ENCODE results near the gene SLC35B2. TPM values are rescaled to one million over a fixed set of nuclear protein-coding genes. Genes with fewer than 3 reads are reported as not detected.

SLC35B2 gene
- total RNA-seq, 1 experiment from 2014 or later = 143 TPM

DNA sequence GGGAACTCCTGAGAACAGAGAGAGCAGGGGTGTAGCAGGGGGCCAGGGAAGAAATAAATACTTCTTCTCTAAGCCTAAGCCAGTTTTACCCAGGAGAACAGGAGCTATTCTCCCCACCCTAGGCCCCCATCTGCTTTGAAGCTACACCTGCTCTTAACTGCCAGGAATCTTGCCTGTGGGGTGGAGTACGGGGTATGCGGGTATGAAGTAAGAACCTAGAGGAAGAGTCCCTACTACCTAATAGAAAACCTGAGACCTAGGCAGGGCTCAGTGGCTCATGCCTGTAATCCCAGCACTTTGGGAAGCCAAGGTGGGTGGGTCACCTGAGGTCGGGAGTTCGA lies 32.4 kb downstream of the SLC35B2 start:
- intact Hi-C loops (cut with micrococcal nuclease; ENCODE audit: unreplicated experiment) = no loop called here
- BruUV-seq (replicated peaks) = no TSS peak
- H3K27ac Mint-ChIP-seq (ENCODE audit: unreplicated experiment) = no peak overlapping the region

DNA sequence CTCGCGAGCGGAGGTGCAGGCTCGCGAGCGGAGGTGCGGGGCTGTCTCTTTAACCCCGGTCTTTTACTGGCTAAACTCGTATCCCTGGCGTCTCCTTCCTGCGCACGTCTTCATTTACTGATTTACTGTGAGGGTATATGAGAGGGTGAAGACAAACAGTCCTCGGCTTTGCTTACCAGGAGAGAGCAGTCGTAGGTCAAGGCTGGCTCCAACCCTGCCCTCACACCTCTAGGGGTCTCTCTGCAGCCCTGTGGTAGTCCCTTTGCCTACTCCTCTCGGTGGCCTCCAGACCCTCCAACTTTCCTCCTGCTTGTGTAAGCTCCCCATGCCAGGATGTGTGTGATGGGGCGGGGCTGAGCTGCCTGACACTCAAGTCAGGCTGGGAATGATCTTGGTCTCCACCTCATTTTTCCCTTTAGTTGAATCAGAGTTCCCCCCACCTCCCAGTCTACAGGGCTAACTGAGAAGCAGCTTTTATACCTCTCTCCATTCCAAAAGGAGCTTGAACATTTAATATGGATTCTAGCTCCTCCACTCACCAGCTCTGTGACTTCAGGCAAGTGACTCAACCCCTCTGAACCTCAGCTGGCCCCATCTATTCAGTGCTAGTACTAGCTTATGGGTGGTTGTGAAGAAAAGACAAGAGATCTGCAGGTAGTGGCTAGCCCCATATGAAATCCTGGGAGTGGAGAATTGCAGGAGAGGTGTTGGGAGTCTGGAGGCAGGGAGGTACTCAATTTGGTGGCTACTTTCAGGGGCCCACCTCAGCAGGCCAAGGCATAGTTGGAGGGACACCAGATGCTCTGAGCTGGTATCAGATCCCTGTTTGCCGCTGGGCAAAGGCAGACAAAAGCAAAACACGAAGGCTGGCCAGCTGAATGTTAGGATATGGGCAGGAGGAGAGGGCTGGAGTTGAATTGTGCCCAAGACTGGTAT lies 33.0 kb downstream of the SLC35B2 start:
- CTCF ChIA-PET = interaction anchor here (0.5 to 2.7 kb wide), 12 partner anchors 10 to 1478 kb away, joined by 3 to 12 read pairs (median 6); partner anchors contain the start of genes HSP90AB1 and TBCC
- peak; percentile 29 for DNase-seq
- TSS peak; percentile 51 for BruUV-seq (replicated peaks)
- H3K9me3 Mint-ChIP-seq (ENCODE audit: low read depth, unreplicated experiment) = no peaks in the 10 kb centered on the region
- H3K27ac Mint-ChIP-seq (ENCODE audit: unreplicated experiment) = no peak overlapping the region
- H3K4me1 Mint-ChIP-seq (ENCODE audit: low read depth, unreplicated experiment) = peaks cover 54% of the 10 kb centered on the region
- H3K4me3 Mint-ChIP-seq (ENCODE audit: low read depth, unreplicated experiment) = peak overlapping the region; percentile 63
- H3K27me3 Mint-ChIP-seq (ENCODE audit: unreplicated experiment) = no peaks in the 10 kb centered on the region
- intact Hi-C loops (cut with micrococcal nuclease; ENCODE audit: unreplicated experiment) = no loop called here
- peaks cover 33% of the 10 kb centered on the region for H3K36me3 Mint-ChIP-seq (ENCODE audit: insufficient read depth, unreplicated experiment)
- TF ChIP-seq, protein P1, sequence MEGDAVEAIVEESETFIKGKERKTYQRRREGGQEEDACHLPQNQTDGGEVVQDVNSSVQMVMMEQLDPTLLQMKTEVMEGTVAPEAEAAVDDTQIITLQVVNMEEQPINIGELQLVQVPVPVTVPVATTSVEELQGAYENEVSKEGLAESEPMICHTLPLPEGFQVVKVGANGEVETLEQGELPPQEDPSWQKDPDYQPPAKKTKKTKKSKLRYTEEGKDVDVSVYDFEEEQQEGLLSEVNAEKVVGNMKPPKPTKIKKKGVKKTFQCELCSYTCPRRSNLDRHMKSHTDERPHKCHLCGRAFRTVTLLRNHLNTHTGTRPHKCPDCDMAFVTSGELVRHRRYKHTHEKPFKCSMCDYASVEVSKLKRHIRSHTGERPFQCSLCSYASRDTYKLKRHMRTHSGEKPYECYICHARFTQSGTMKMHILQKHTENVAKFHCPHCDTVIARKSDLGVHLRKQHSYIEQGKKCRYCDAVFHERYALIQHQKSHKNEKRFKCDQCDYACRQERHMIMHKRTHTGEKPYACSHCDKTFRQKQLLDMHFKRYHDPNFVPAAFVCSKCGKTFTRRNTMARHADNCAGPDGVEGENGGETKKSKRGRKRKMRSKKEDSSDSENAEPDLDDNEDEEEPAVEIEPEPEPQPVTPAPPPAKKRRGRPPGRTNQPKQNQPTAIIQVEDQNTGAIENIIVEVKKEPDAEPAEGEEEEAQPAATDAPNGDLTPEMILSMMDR (IDR thresholded peaks at IDR 0.05; ENCODE audit: unreplicated experiment) = no peak

More for the DNA sequence above, 32.4 kb downstream of the SLC35B2 start:
- H3K27me3 Mint-ChIP-seq (ENCODE audit: unreplicated experiment) = no peaks in the 10 kb centered on the region
- TF ChIP-seq, protein P1 (IDR thresholded peaks at IDR 0.05; ENCODE audit: unreplicated experiment) = no peak
- H3K9me3 Mint-ChIP-seq (ENCODE audit: low read depth, unreplicated experiment) = no peaks in the 10 kb centered on the region
- H3K36me3 Mint-ChIP-seq (ENCODE audit: insufficient read depth, unreplicated experiment) = peaks cover 29% of the 10 kb centered on the region
- DNase-seq = no peak
- peaks cover 54% of the 10 kb centered on the region for H3K4me1 Mint-ChIP-seq (ENCODE audit: low read depth, unreplicated experiment)
- H3K4me3 Mint-ChIP-seq (ENCODE audit: low read depth, unreplicated experiment) = peak overlapping the region; percentile 63
- CTCF ChIA-PET = interaction anchor here (1.3 to 2.7 kb wide), 4 partner anchors 9 to 32 kb away, joined by 4 to 12 read pairs (median 8); partner anchors contain the start of gene HSP90AB1

DNA sequence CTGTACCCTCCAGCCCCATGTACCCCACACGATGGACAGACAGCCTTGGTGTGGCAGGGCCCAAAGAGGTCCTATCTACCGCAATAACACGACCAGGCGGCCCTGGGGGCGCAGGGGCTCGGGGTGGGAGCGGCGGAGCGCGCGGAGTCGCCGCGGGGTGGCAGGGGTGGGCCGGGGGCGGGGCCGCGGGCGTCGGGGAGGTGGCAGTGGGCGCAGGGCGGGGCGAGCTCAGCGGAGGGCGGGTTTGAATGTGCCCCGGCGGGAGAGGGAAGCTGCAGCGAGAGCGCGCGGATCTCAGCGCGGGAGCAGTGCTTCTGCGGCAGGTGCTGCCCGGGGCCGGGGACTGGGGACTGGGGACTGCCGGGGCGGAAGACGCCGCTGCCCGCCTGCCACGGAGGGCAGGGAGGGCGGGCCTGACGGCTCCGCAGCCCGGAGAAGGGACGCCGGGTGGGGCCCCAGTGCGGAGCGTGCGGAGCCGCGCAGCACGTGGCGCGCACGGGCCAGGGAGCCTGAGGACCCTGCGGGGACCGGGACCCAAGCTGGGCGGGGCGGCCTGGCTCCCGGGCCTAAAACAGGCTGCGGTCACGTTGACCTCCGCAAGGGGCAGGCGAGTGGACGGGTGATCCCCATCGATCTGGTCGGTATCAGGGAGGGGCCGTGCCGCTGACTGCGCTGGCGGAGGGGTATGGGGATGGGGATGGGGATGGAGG lies 33.9 kb downstream of the SLC35B2 start, which contains the start of gene SLC29A1:
Gene SLC29A1 (plus strand): TSS at position 277 of the 710 bp plus-strand sequence. CDS start 3,719 bp downstream, outside the sequence.
- CTCF ChIA-PET = interaction anchor here (0.5 to 2.7 kb wide), 8 partner anchors 12 to 1478 kb away, joined by 3 to 12 read pairs (median 6); partner anchors contain the start of genes HSP90AB1 and TBCC
- no TSS peak for BruUV-seq (replicated peaks)
- peaks cover 35% of the 10 kb centered on the region for H3K36me3 Mint-ChIP-seq (ENCODE audit: insufficient read depth, unreplicated experiment)
- TF ChIP-seq, protein P1 (IDR thresholded peaks at IDR 0.05; ENCODE audit: unreplicated experiment) = peak; percentile 68
- no peaks in the 10 kb centered on the region for H3K27me3 Mint-ChIP-seq (ENCODE audit: unreplicated experiment)
- intact Hi-C loops (cut with micrococcal nuclease; ENCODE audit: unreplicated experiment) = no loop called here
- H3K4me1 Mint-ChIP-seq (ENCODE audit: low read depth, unreplicated experiment) = peaks cover 58% of the 10 kb centered on the region
- no peak within 1 kb of the TSS for H3K27ac Mint-ChIP-seq (ENCODE audit: unreplicated experiment)
- DNase-seq = peak; percentile 91
- no peaks in the 10 kb centered on the region for H3K9me3 Mint-ChIP-seq (ENCODE audit: low read depth, unreplicated experiment)
- H3K4me3 Mint-ChIP-seq (ENCODE audit: low read depth, unreplicated experiment) = peak within 1 kb of the TSS; percentile 63
